Inflammatory macrophage treated with lipopolysaccharide for 4 hours (primary cell): Measurements from ENCODE around the gene MAD1L1.
"Not testable (repeated sequence)": the region's sequence is repeated elsewhere in the genome, so short reads cannot be mapped to it uniquely, and the experiment has no call there.

Experiments
- DNase-seq: peaks from one replicate; pipeline ENCODE4 v3.0.0-alpha.2; 2020

Gene MAD1L1

GRCh38 chr7:1864161-1864940, 368.4 kb downstream of the MAD1L1 start:
- DNase-seq: no peak

- DNase-seq: no peak
Measured at GRCh38 chr7:1863091-1863900, 369.4 kb downstream of the MAD1L1 start.

- no peak for DNase-seq
Measured at GRCh38 chr7:1862560-1862959, 370.2 kb downstream of the MAD1L1 start.

- no peak for DNase-seq
Measured at GRCh38 chr7:1861799-1862458, 370.8 kb downstream of the MAD1L1 start.

GRCh38 chr7:1860881-1861798, 371.6 kb downstream of the MAD1L1 start:
- not testable (repeated sequence) for DNase-seq

GRCh38 chr7:1859266-1860035, 373.3 kb downstream of the MAD1L1 start:
- no peak for DNase-seq

- DNase-seq: no peak
Measured at GRCh38 chr7:1858435-1859265, 374.1 kb downstream of the MAD1L1 start.

- DNase-seq: no peak
Measured at GRCh38 chr7:1857487-1858421, 375.0 kb downstream of the MAD1L1 start.

GRCh38 chr7:1856888-1857441, 375.8 kb downstream of the MAD1L1 start:
- DNase-seq: no peak

- no peak for DNase-seq
Measured at GRCh38 chr7:1856161-1856887, 376.4 kb downstream of the MAD1L1 start.

- DNase-seq: no peak
Measured at GRCh38 chr7:1855725-1856160, 377.0 kb downstream of the MAD1L1 start.

GRCh38 chr7:1854866-1855724, 377.6 kb downstream of the MAD1L1 start:
- no peak for DNase-seq

- DNase-seq: no peak
Measured at GRCh38 chr7:1853986-1854865, 378.5 kb downstream of the MAD1L1 start.

GRCh38 chr7:1853431-1853985, 379.2 kb downstream of the MAD1L1 start:
- no peak for DNase-seq

- no peak for DNase-seq
Measured at GRCh38 chr7:1852517-1853430, 380.0 kb downstream of the MAD1L1 start.
